GM04503 (cell line): ENCODE results near the gene LARP1B.
"Not testable (repeated sequence)": the region's sequence is repeated elsewhere in the genome, so short reads cannot be mapped to it uniquely, and the experiment has no call there.

Experiments used
- DNase-seq: peaks from one replicate; pipeline ENCODE4 v3.0.0-alpha.2; 2012; ENCODE audit warnings: low read depth

The LARP1B gene

GRCh38 chr4:128135391-128135790, 74.3 kb downstream of the LARP1B start:
- DNase-seq = no peak

DNA sequence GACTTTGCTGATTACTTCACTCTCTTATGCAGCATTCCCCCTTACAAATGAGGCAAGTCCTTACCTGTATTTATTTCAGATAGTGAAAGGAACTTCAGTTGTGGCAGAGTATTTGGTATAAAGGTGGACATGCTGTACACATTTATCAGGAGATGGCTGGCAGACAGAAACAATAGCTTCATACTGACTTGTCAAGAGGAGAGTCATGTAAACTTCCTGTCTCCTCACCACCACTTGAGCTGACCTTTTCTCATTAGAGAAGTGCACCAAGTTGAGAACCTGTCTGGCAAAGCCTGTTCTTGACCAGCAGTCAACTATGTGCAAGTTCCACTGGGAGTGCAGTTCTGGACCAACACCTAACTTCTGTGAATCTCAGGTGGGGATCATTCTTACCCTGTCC, 80.8 kb downstream of the LARP1B start:
- DNase-seq = no peak

- no peak for DNase-seq
Measured at GRCh38 chr4:128145727-128146126, 84.6 kb downstream of the LARP1B start.

DNA sequence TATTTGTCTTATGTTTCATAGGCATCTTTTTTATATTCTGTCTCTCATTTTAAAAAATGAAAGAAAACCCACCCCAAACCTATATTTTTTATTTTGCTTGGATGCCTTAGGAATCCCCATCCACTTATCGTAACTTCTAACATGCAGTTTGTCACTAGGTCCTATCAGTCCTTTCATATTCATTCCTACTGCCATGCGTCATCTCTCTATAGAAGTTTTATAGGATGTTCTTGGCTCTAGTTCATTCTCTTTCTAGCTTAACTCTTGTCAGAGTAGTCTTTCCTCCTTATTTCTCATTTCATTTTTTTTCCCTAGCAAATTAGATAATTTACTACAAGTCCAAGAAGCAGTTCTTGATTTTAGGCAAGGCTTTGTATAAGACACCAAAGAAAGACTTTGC, 92.7 kb downstream of the LARP1B start:
- DNase-seq = no peak

DNA sequence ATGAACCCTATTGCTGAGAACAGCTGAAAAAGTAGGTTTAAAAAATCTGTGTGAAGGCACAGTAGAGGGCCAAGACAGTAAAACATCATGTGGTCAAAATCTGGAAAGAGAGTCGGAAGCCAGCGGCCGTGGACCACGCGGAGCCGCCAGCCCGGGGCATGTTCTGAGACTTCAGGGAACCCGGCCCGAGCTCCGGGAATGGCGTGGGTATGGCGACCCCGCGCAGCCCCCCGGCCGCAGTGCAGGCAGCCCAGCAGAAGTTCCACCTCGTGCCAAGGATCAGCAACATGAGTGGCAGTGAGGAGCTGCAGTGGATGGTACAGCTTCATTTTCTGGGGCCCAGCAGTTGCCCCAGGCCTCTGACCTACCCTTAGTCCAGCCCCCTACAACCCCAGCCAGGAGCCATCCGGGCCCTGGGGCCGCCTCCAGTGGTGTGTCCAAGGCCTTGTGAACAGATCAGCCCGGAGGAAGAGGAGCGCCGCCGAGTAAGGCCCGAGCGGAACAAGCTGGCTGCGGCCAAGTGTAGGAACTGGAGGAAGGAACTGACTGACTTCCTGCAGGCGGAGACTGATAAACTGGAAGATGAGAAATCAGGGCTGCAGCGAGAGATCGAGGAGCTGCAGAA, 94.2 kb downstream of the LARP1B start:
- no peak for DNase-seq

GRCh38 chr4:128155874-128156456, 94.9 kb downstream of the LARP1B start:
- DNase-seq = no peak

GRCh38 chr4:128156472-128156871, 95.4 kb downstream of the LARP1B start:
- DNase-seq = not testable (repeated sequence)

- DNase-seq = no peak
Measured at GRCh38 chr4:128158894-128159293, 97.8 kb downstream of the LARP1B start.

GRCh38 chr4:128159967-128160366, 98.9 kb downstream of the LARP1B start:
- no peak for DNase-seq

DNA sequence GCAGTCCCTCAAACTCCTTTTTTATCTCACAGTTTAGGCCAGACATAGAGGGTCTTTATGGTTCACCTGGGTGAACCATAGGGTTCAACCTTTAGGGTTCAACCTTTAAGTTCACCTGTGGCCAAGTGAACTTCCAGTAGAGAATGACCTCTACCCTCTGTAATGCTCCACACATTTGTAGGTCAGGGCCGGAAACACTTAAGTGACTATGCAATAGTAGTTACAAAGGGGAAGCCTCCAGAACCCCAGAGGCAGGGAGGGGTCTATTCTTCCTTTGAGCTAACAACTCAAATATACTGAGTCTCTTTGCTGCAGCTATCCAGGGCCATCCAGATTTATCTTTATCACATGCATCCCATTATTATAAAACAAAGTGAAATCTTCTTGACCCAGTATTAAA, 100.0 kb downstream of the LARP1B start:
- no peak for DNase-seq

GRCh38 chr4:128162434-128162833, 101.3 kb downstream of the LARP1B start:
- DNase-seq = no peak

- peak; percentile 40 for DNase-seq
Measured at GRCh38 chr4:128163177-128164117, 102.3 kb downstream of the LARP1B start.

DNA sequence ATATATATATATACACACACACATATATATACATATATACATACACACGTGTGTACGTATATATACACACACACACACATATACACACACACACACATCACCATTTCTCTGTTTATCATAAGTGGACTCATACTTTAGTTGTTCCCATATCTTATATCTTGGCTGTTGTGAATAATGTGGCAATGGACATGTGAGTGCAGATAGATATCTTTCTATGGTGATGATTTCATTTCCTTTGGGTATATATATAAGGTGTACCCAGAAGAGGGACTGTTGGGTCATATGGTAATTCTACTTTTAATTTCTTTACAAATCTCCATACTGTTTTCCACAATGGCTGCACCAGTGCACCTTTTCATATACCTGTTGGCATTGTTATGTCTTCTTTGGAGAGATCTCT, 105.9 kb downstream of the LARP1B start:
- no peak for DNase-seq

DNA sequence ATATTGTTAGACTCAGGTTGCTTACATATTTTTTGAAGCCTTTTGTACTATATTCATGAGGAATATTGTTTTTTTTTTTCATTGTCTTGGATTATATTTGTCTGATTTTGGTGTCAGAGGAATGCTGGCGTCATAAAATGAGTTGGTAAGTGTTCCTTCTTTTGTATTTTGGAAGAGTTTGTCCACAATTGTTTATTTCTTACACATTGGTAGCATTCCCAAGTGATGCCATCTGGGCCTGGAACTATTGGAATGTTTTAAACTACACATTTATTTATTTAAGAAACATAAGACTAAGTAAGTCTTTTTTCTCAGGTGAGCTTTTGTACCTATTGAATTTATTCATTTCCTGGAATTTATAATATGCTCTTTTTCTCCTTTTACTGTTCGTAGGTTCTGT, 107.6 kb downstream of the LARP1B start:
- DNase-seq = no peak

DNA sequence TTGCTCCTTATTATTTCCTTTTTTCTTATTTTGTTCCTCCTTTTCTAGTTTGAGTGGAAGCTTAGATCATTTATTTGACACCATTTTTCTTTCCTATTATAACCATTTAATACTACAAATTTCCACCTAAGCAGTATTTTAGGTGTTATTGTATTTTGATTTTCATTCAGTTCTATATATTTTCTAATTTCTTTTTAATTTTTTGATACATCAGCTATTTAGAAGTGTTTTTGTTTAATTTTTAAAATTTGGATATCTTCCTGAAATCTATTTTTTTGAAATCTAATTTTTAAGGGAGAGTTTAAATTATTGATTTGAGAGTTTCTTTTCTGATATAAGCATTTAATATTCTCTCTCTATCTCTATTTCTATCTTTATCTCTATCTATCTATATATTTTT, 108.1 kb downstream of the LARP1B start:
- DNase-seq = no peak

DNA sequence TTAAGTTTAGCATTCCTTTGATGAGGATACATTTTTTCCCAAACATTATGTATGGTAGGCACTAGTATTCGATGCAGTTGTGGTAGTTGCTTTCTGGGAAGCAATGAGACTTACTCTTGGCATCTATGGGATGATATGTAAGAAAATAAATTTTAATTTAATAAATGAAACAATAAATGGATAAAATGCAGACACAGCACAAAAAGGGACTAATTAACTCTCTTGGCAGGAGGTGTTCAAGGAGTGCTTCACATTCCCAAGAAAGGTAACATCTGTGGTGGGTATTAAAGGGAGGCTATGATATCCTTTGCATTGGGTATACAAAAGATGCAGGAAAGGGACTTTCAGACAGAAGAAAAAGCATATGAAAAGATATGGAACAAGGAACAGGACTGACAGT, 115.5 kb downstream of the LARP1B start:
- DNase-seq = no peak

DNA sequence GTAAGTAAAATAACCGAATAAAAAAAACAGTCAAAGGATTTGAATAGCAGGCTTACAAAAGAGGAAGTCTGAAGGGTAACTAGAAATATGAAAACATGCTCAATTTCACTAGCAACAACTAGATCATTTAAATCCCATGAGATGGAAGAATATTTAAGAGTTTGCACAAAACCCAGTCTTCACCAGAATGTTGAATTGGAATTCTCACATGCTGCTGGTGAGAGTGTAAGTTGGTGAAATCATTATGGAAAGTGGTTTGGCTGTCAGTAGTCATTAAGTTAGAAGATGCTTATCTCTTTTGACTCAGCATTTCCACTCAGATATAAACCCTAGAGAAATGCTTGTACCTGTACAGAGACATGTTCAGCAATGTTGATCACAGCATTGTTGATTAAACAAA, 116.4 kb downstream of the LARP1B start:
- no peak for DNase-seq

DNA sequence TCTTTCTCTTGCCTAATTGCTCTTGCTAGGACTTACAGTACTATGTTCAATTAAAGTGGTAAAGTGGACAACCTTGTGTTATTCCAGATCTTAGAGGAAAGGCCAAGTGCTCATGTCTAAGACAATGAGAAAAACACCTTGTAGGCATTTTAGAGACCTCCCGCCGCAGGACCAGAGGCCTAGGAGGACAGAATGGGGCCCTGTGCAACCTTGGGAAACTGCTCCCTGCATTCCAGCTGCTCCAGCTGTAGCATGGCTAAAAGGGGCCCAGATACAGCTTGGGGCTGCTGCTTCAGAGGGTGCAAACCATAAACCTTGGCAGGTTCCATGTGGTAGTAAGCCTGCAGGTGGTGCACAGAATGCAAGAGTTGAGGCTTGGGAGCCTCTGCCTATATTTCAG, 125.5 kb downstream of the LARP1B start:
- DNase-seq = no peak

- no peak for DNase-seq
Measured at GRCh38 chr4:128191115-128191781, 130.1 kb downstream of the LARP1B start.

DNA sequence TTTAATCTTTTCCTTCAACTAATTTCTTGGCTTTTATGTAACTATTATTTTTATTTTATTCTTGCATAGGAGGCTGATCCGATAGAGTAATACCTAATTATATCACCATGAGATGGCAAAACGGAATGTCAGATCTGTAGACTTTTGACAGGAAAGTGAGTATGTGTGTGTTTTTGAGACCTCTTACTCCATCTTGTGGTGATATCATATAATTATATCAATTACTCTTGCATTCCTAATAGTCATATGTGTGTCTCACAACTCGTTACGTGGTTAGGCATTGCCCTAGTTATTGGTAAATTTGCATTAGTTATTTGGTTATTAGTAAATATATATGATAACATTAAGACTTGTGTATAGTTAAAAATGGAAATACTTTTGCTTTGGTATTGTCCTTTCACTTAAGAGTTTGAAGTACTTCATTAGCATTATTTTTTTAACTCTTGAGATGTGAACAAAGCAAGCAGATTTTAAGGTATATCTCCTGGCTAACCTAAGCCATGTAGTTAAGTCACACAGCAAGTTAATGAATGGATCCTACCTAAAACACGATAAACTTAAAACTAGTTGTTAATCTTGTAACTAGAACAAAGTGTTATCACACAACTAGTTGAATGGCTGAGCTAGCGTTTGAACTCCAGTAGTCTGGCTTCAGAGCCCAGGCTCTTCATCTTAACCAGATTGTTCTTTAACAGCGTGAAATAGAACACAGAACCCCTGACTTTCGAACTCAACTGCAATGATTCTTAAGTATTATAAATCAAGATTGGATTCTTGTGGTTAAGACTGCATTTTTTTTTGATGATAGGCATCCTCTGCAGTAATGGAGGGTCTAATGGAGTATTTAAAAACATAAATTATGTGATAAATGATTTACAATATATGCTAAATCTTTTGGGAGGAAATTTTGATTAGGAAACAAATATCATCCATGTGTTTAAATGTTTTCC, 159.4 kb downstream of the LARP1B start:
- no peak for DNase-seq

DNA sequence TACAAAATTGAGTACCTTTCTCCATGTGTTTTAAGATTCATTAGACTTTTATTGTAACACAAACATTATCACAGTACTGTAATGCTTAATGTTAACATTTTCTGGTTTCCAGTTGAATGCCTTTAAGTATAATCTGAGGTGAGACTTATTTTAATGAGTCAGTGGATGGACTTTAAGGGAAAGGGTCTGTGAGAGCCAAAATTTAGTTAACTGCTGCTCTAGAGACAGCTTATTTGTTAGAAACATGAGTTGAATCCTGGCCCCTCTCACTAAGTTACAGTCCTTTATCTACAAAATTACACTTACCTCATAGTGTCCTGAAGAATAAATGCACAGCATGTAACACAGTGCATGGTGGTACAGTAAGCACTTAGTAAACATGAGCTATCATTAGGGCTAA, 160.5 kb downstream of the LARP1B start:
- no peak for DNase-seq
